Hematopoietic multipotent progenitor cell treated with erythropoietin and hydrocortisone succinate and interleukin-3 and kit ligand, for 4 days (in vitro differentiated cells): ENCODE measurements around the gene JAG2.

Experiments
- DNase-seq: peaks from one replicate; pipeline ENCODE4 v3.0.0-alpha.2; 2015

JAG2 gene

DNA sequence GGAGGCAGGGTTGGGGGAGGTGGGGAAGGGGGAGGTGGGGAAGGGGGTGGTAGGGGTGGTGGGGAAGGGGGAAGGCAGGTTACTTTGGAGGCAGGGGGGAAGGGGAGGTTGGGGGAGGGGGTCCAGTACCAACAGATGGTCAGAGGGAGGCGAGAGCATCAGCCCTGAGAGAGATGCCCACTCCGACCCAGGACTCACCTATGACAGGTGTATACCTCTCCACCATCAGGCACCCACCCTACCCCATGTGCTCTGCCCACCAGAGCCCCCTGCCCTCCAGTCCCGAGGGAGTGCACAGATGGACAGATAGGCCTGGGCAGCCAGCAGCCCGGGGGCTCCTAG, 18.6 kb downstream of the JAG2 start:
- DNase-seq: no peak

DNA sequence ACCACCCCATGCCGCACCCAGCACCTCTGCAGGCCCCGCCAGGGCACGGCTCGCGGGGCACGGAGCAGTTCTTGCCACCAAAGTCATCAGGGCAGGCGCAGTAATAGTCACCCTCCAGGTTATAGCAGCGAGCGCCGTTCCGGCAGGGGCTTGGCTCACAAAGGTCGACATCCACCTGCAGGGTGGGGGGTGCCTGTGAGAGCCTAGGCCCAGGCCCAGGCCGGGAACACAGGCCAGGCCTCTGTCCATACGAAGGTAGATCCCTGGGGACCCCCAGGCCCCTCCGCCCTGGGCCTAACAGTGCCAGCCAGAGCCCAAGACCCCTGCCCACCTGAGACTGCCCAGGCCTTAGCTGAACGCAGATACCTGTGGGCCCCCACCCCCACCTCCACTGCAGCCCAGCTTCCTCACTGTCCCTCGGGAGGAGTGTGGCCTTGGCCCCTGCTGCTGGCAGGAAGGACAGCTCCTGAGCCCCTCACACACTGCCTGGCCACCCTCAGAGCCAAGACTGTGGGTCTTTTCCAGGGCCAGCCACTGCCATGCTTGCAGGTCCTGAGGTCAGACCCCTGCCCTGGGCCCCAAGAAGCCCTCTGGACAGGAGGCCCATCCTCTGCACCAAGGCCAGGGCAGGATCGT, 19.3 kb downstream of the JAG2 start:
- DNase-seq: no peak

DNA sequence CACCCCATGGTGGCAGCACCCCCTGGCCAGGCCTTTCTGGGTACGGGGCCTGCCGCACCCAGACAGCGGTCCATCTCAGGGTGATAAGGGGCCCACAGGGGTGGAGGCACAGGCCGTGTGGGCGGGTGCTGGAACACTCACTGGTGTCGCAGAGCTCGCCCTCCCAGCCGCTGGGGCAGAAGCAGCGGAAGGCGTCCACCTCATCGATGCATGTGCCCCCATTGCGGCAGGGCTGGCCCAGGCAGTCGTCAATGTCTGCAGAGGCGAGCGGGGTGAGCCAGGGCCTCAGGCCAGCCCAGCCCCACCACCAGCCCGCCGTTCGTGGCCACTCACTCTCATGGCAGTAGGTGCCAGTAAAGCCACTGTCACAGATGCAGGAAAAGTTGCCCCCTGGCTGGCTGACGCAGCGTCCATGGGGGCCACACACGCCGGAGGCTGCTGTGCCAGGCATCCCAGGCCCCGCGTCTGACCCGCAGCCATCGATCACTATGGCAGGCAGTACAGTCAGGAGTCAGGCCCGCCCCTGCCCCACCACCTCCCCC, 19.9 kb downstream of the JAG2 start:
- DNase-seq: no peak

DNA sequence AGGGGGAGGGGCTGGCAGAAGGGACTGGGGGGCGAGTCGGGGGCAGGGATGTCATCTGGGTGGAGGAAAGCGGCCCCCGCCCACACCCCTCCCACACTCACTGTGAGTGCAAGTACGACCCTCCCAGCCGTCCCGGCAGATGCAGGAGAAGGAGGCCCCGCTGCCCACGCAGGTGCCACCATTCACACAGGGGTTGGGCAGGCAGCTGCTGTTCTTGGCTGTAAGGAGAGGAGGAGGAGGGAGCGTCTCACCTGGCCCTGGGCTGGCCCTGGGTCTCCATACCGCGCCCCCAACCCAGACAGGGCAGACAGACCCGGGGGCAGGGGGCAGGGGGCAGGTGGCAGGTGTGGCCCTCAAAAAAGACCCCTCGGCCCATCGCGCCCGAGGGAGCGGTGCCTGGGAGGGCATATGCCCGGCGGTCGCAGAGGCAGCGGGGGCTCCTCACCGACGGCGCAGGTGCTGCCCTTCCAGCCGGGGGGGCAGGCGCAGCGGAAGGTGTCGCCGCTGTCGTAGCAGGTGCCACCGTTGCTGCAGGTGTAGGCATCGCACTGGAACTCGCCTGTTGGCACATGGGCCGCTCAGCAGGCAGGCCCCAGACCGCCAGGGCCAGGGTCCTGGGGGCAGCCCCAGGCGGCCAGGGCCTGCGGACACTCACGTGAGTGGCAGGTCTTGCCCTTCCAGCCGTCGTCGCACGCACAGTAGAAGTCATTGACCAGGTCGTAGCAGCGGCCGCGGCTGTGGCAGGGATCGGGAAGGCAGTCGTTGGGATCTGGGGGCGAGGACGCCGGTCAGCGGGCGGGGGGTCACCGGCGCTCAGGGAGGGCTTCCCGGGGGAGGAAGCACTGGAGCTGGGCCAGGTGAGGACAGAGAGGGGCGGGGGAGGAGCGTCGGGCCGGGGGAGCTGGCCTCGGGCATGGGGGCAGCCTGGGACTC, 20.6 kb downstream of the JAG2 start:
- DNase-seq: no peak

DNA sequence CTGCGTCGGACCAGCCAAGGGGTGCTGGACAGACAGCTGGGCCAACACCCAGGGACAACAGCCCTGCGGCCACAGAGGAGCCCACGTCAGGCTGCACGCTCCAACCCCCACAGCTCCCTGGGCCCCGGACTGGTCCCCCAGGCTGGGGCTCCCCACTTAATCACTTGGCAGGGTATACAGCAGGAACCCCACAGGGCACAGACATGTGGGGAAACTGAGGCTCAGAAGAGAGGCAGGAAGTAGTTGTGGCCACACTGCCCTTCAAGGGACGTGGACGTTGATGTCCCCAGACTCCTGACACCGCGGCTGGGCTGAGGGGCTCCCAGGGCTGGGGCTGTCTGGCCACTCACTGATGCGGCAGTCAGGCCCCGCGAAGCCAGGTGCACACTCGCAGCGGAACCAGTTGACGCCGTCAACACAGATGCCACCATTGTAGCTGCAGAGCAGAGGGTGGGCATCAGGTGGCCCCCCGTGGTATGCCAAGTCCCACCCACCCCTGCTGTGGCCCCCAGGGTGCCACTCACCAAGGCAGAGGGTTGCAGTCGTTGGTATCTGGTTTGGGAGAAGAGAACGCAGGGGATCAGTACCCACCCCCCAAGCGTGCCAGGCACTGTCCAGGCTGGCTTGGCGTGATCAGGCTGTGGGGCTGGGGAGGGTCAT, 21.5 kb downstream of the JAG2 start:
- no peak for DNase-seq

DNA sequence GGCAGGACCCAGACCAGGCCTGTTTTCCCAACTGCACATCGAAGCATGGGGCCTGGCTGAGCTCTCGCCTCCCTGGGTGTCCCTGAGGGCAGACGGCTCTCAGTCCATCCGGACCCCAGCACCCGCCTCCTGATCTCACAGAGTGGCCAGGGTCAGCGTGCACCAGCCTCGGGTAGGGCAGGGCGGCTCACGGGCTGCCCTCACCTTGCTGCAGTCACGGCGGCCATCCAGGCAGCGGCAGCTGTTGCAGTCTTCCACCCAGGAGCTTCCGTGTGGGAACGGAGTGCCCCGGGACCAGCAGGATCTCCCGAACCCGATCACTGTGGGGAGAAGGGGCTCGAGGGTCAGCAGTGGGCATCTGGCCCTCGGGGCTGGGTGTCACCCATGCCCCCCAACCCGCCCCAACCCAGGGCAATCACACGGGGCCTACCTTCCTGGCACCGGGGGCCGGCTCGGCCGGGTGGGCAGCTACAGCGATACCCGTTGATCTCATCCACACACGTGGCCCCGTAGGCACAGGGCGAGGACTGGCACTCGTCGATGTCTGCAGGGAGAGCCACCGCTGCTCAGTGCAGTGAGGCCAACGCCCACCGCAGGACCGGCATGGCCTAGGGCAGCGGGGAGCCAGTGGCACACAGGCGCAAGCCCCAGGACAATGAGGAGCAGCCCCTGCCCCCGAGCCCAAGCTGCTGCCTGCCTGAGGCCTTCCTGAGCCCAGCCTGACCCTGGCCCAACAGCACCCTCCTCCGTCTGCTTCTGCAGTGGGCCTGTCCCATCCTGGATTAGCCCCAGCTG, 22.2 kb downstream of the JAG2 start:
- no peak for DNase-seq

DNA sequence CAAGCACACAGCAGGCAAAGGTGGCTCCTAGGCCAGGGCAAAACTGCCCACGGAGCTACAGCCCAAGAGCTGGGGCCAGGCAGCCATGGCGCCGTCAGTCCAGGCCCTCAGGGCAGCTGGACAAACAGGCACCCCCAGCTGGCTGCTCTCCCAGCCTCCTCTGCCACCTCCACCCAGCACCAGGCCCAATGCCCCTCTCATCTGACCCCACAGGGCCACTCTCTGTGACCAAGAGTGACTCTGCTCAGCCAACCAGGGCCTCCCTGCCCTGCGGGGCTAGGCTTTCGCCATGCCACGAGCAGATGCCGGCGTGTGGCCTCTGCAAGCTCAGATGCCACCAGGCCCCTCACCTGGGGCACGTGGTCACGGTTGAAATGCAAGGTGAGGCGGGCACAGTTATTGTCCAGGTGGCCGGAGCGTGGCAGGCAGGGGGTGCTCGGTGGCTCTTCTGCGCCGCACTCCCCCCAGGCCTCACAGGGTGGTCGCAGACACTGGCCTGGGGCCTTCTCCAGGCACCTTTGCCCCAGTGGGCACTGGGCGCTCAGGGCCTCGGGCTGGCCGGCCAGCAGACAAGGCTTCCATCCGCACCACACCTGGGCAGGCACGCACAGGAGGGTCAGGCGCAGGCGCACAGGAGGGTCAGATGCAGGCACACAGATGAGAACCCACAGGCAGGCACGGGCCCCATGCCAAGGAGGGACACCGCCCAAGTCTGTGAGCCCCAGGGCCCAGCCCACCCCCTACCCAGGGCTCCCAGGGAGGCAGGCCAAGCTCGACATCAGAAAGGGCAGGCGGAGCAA, 23.0 kb downstream of the JAG2 start:
- no peak for DNase-seq

DNA sequence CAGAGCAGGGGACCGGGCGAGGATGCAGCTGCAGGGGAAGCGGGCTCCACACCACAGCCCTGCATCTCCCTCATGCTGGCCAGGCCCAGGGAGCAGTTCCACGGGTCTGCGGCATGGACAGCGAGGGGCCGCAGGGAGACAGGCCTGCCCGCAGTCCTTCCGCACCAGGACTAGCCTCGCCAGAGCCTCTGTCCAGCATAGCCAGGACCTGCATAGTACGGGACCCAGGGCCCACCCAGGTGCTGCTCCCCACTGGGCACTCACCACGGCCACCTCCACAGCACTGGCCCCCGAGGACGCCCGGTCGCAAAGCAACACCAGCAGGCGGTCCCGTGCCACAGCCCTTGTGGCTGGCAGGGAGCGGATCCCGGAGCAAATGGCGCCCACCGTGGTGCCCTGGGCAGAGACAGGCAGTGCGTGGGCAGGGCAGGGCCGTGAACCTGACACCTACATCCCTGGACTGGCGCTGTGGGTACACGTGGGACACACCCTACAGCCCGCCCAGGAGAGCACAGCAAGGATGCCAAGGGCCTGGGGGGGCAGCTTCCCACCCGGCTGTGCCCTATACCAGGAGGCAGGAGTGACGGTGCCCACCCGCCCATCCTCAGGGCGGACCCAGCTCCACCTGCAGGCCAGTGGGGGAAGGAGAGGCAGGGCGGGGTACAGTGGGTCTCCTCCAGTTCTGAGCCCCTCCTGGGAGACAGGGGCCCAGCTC, 23.8 kb downstream of the JAG2 start:
- no peak for DNase-seq

DNA sequence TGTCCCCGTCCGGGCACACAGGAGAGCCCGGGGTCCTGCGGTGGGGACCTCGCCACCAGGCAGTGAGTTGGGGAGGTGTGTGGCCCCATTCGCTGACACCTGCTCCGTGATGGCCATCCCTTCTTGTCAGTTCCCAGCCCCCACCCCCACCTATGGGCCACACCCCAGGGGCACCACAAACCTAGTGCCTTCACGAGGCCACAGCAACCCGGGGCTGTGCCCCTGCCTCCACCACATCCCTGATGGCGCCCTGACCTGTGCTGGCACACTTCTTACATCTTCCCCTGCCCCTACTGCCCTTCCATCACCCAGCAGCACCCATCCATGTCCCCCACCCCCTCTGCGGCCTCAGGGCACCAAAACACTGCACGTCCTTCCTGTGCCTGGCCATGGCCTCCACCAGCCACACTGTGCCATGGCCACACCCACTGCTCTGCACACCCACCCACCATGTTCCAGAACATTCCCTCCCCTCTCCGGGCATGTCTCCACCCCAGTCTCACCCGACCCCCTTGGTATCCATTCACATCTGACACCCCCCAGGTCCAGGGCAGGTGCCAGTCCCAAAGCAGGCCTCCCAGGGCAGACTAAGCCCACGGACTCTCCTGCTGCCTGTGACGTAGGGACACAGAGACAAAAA, 24.4 kb downstream of the JAG2 start:
- DNase-seq: no peak

DNA sequence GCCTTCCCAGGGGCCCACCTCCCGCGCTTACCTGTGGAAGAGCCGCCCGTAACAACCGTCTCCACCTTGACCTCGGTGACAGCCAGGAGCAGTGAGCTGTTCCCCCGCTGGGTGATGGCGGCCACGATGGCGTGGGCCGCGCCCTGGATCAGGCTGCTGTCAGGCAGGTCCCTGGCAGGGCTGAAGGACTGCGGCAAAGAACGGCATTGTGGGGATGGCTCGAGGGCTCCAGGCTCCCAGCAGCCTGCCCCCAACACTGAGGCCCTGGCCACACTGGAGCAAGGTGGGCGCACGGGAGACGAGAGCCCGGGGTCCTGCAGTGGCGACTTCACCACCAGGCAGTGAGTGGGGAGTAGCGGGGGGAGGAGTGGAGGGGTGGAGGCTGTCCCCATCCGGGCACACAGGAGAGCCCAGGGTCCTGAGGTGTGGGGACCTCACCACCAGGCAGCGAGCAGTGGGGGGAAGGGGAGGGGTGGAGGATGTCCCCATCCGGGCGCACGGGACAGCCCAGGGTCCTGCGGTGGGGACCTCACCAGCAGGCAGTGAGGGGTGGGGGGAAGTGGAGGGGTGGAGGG, 25.0 kb downstream of the JAG2 start:
- no peak for DNase-seq

DNA sequence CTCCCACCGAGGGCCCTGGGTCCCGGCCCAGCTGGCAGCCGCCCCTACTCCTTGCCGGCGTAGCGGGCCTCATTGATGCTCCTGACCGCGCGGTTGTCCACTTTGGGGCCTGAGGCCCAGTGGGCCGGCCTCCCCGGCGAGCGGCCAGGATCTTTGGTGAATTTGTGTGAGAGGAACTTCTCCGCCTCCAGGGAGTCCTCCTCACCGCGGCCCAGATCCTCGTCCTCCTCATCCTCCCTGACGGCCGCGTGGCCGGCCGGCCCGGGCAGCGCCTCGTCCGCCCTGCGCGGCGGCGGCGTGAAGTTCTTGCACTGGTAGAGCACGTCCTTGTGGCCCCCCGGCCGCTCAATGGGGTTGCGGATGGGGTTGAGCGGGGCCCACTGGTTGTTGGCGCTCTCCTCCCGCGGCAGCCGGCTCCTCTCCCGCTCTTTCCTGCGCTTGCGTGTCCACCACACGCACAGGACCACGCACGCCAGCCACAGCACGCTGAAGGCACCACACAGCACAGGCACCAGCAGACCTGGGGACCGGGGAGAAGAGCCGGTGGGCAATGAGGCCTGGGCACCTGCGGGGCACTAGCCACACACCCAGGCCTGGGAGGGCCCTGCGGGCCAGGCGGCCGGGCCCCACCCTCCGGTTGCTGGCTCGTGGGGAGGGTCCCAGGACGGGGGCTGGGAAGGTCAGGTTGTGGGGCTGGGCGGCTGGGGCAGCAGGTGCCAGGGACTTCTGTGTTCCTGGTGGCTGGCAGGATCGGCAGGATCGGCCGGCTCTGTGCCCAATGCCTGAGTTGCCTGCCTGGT, 25.7 kb downstream of the JAG2 start:
- no peak for DNase-seq

DNA sequence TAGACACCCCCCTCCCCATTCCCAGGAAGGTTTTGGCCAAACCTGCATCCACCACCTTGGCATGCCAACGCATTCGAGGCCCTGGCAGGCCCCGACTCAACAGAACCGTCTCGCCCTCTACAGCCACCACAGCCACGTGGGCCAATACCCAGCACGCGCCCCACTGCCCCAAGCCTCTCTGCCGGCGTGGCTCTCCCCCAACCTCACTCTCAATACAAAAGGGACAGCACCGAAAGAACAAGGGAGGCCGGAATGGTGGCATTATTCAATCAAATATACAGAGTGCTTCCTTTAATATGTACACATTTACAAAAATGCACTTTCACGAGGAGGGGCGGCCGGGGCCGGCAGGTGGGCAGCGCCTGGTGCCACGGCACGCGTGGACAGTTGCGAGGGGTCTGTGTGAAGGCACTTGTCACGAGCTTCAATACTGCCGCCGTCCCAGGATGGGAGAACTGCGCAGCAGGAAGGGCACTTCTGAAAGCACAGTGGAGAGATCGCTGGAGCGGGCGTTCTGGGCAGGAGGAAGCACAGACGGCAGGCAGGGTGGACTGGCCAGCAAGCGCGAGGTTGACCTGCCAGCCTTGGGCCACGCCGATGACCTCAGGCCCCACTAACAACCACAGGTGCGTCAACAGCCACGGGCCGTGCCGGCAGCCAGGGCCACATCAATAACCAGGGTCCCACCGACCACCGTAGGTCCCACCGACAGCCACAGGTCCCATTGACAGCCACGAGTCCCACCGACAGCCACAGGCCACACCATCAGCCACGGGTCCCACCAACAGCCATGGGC, 26.9 kb downstream of the JAG2 start:
- no peak for DNase-seq

DNA sequence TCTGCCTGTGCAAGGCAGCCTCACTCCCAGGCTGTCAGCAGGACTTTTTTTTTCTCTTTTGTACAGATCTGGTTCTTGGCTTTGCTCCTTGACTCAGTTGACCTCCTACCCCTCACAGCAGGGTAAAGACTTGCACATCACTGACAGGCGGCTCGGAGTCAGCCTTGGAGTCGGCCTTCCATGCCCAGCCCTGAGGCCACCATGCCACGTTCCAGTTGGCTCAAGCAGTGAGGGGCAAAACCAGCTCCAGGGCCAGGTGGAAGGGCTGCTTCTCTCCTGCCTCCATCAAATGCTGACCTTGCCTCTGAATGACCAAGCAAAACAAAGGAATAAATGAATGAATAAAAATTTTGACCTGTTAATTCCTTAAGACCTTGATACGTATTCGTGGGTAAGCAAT, 27.6 kb downstream of the JAG2 start:
- no peak for DNase-seq

DNA sequence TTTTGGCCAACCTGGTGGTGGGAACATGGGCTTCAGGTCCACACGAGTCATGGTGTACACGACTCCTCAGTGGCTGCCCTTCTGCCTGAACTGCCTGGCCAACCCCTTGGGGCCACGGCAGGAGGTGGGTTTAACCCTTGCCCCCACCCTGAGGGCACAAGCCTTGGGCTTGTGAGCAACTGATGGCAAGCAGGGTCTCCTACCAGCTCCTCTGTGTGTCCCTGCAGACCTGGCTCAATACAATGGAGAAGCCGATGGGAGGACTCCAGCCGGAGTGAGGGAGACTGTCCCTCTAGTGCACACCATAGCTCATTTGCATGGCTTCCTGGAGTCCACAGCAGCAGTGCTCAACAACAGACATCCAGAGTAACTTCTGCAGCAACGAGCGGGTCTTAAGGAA, 28.0 kb downstream of the JAG2 start:
- DNase-seq: no peak

DNA sequence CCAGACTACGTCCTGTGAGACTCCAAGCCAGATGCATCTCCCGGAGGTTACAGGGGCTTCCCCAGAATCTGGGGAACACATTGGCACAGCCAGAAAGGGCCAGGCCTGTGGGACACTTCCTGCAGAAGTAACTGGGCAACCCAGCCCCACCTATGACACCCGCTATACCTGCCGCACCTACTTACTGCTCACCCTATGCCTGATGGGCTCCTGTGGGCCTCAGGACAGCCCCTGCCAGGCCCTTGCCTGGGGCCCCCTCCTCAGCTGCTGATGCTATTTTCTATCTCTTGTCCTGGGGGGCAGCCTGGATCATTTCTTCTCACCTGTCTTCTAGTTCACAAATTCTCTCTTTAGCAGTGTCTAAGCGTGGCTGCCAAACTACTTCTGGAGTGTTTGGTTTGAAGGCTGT, 28.7 kb downstream of the JAG2 start:
- DNase-seq: no peak

DNA sequence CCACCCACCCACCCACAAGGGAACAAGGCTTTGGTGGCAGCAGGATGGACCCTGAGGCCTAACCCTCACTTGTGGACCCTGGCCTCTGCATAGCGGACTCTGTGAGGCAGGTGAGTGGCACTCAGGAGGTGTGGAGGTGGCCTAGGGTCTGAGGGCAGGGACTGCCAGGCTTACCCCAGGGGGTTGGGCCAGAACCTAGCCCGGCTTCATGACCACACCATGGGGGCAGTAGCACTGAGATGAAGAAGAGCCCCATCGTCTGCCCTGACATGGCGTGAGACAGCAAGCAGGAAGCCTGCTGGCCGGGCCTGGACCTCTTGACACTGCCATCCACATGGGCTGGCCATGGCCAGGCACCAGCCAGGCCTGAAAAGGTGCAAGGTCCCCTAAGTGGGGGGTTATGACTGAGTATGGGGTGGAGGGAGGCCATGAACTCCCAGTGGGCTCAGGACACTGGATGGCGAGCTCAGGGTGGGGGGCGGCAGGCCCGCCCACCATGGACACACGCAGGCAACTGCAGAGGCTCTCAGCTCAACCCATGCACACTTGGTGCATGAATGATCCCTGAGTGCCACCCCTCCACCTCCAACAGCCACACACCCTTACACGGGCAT, 29.3 kb downstream of the JAG2 start:
- no peak for DNase-seq

DNA sequence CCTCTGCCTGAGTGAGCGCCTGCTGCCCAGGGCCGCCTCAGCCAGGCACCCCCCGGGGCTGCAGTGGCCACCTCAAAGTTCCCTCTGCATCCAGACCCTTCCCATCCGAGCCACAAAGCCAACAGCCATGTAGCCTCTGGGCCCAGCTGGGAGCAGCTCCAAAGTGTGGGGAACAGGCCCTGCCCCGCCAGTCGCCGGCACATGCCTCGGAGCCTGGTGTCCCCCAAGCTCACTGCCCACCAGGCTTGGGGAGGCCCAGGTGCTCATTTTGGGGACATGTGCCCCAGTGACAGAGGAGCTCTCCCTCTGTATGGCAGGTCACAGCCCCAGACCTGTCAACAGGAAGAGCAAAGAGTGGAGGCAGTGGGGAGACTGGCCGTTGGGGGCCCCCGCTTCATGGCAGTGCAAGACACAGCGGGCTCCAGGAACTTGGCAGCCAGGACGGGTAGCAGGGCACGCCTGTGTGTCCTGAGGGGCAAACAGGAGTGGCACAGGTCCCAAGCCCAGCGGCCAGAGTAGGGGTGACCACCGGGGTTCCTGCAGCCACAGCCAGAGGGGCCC, 29.9 kb downstream of the JAG2 start:
- no peak for DNase-seq

DNA sequence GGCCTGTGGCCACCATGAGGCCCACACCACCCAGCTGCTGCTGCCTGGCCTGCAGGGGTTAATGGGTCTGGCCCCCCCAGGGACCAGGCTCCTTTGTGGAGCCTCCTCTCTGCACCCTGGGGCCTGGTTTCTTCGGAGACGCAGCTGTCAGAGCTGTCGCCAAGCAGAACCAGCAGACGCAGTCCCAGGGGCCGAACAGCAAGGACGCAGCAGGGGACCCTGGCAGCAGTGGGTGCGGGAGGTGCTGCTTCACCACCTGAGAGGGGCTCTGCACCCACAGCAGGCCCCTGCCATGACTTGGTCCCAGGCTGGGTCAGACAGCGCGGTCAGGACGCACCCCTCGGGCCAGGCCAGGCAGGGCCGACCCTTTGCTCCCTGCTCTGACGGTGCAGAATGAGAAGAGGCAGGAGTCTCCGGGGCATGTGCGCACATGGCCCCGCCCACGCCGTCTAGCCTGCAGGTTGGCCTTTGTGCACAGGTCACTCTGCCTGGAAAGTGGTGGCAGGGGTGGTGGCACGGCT, 30.5 kb downstream of the JAG2 start:
- no peak for DNase-seq
